ENCODE data around the gene CCL22.

Gene CCL22

GRCh38 chr16:57389087-57389468 is 30.5 kb downstream of the CCL22 start:
- peaks cover 3% of the 10 kb centered on the region for H3K27me3 ChIP-seq (ENCODE audit: insufficient read depth, low read length, poor library complexity)

GRCh38 chr16:57390636-57391295 is 32.2 kb downstream of the CCL22 start:
- Histone ChIP-seq H3K36me3 (ENCODE audit: insufficient read depth, low read length) (no peaks in the 10 kb centered on the region), H3K79me2 (ENCODE audit: insufficient read depth, low read length) (no peaks in the 10 kb centered on the region), H3K27ac (ENCODE audit: low read length) (no peak overlapping the region), H3K4me1 (ENCODE audit: insufficient read depth, low read length) (no peaks in the 10 kb centered on the region), H3K4me3 (ENCODE audit: low read depth in 1 of 2, low read length in 2 of 2) (no peak overlapping the region), H3K9ac (ENCODE audit: low read depth, low read length) (no peak overlapping the region), H3K4me2 (ENCODE audit: insufficient read depth, low read length) (no peak overlapping the region), H2AFZ (ENCODE audit: low read depth, low read length) (0 out of 2 replicates have a peak overlapping the region, but pooled peaks have one; percentile 9), H3K27me3 (ENCODE audit: insufficient read depth, low read length, poor library complexity) (peaks cover 3% of the 10 kb centered on the region), H3K9me3 (ENCODE audit: insufficient read depth, low read length, severe bottlenecking) (no peaks in the 10 kb centered on the region), H4K20me1 (ENCODE audit: insufficient read depth, low read length) (no peaks in the 10 kb centered on the region)
- DNase-seq (no peak), ATAC-seq (ENCODE audit: insufficient read depth, low read depth) (no peak)
- TF ChIP-seq CTCF (IDR thresholded peaks at IDR 0.05; ENCODE audit: borderline replicate concordance, extremely low read depth, low read length, poor library complexity, severe bottlenecking) = no peak

More at GRCh38 chr16:57389087-57389468, 30.5 kb downstream of the CCL22 start:
- H3K27ac ChIP-seq (ENCODE audit: low read length) = no peak overlapping the region
- H3K4me1 ChIP-seq (ENCODE audit: insufficient read depth, low read length) = no peaks in the 10 kb centered on the region
- no peak overlapping the region for H3K4me3 ChIP-seq (ENCODE audit: low read depth in 1 of 2, low read length in 2 of 2)
- no peaks in the 10 kb centered on the region for H3K79me2 ChIP-seq (ENCODE audit: insufficient read depth, low read length)
- no peak overlapping the region for H3K4me2 ChIP-seq (ENCODE audit: insufficient read depth, low read length)
- no peak for DNase-seq
- H4K20me1 ChIP-seq (ENCODE audit: insufficient read depth, low read length) = no peaks in the 10 kb centered on the region
- TF ChIP-seq EZH2 (IDR thresholded peaks at IDR 0.05; ENCODE audit: borderline replicate concordance, low read depth, low read length, severe bottlenecking) = no peak
- no peak for TF ChIP-seq CTCF (IDR thresholded peaks at IDR 0.05; ENCODE audit: borderline replicate concordance, extremely low read depth, low read length, poor library complexity, severe bottlenecking)
- no peak for ATAC-seq (ENCODE audit: insufficient read depth, low read depth)
- no peak overlapping the region for H3K9ac ChIP-seq (ENCODE audit: low read depth, low read length)
- H2AFZ ChIP-seq (ENCODE audit: low read depth, low read length) = no peak overlapping the region
- H3K9me3 ChIP-seq (ENCODE audit: insufficient read depth, low read length, severe bottlenecking) = no peaks in the 10 kb centered on the region
- H3K36me3 ChIP-seq (ENCODE audit: insufficient read depth, low read length) = no peaks in the 10 kb centered on the region

- no peaks in the 10 kb centered on the region for H4K20me1 ChIP-seq (ENCODE audit: insufficient read depth, low read length)
- no peaks in the 10 kb centered on the region for H3K4me1 ChIP-seq (ENCODE audit: insufficient read depth, low read length)
- no peaks in the 10 kb centered on the region for H3K36me3 ChIP-seq (ENCODE audit: insufficient read depth, low read length)
- DNase-seq = no peak
- H3K9me3 ChIP-seq (ENCODE audit: insufficient read depth, low read length, severe bottlenecking) = no peaks in the 10 kb centered on the region
- no peak overlapping the region for H3K9ac ChIP-seq (ENCODE audit: low read depth, low read length)
- ATAC-seq (ENCODE audit: insufficient read depth, low read depth) = no peak
- peaks cover 3% of the 10 kb centered on the region for H3K27me3 ChIP-seq (ENCODE audit: insufficient read depth, low read length, poor library complexity)
- H2AFZ ChIP-seq (ENCODE audit: low read depth, low read length) = no peak overlapping the region
- H3K27ac ChIP-seq (ENCODE audit: low read length) = no peak overlapping the region
- H3K79me2 ChIP-seq (ENCODE audit: insufficient read depth, low read length) = no peaks in the 10 kb centered on the region
- TF ChIP-seq EZH2 (IDR thresholded peaks at IDR 0.05; ENCODE audit: borderline replicate concordance, low read depth, low read length, severe bottlenecking) = no peak
- TF ChIP-seq CTCF (IDR thresholded peaks at IDR 0.05; ENCODE audit: borderline replicate concordance, extremely low read depth, low read length, poor library complexity, severe bottlenecking) = no peak
- H3K4me2 ChIP-seq (ENCODE audit: insufficient read depth, low read length) = no peak overlapping the region
- no peak overlapping the region for H3K4me3 ChIP-seq (ENCODE audit: low read depth in 1 of 2, low read length in 2 of 2)
Observed at GRCh38 chr16:57391300-57391699, 32.7 kb downstream of the CCL22 start.
